ENCODE results near the gene TLE1. TPM values are rescaled to one million over a fixed set of nuclear protein-coding genes. Genes with fewer than 3 reads are reported as not detected.
"Not testable (repeated sequence)": the region's sequence is repeated elsewhere in the genome, so short reads cannot be mapped to it uniquely, and the experiment has no call there.

TLE1 gene
- total RNA-seq, 2 donors from 2014 or later, result 15.0 to 15.2 TPM

DNA sequence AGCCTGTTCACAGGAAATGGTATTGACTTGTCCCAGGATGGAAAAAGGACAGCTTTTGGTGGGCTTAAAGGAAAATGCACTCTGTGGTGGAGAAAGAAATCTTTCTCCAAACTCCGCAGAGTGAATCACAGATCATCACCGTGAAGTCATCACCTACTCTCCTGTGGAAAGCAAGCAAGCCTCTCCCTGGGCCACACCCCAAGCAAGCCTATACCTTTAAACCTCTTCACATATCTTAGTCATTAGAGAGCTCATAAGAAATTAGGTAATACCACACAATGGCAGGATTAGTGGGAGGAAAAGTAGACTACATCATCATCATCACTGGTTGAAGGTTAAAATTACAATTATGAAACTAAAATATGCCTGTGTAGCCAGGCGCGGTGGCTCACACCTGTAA is 23.2 kb downstream of the TLE1 start:
- ATAC-seq (peak in 1 of 2 donors; percentile 63), DNase-seq (no peak)
- intact Hi-C loops (cut with DNase I), result no loop called here

DNA sequence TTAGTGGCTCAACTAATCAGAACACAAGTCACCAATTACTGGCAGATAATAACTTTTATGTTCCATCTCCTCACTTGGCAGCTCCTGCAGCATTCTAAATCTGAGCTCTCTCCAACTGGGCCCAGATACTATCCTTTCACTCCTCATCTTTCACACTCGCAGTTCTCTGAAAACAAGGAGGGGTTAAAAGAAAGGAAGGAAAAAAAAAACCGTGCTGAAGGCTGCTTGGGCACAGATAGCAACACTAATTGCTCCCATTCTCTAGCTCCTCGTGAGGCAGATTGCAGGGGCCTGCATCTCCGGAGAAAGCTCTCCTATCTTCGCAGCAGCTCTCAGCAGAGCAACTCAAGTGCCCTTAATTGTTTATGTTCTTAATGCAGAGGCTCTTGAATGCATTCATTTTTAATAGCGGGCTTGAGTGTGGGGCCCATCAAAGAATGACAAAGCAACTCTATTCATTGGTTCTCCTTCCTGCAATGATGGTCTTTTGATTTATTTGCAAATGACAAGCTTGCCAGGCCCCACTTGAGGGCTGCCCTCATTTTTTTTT is 23.9 kb downstream of the TLE1 start:
- ATAC-seq (peak in 1 of 2 donors; percentile 47), DNase-seq (no peak)
- intact Hi-C loops (cut with DNase I), result no loop called here

DNA sequence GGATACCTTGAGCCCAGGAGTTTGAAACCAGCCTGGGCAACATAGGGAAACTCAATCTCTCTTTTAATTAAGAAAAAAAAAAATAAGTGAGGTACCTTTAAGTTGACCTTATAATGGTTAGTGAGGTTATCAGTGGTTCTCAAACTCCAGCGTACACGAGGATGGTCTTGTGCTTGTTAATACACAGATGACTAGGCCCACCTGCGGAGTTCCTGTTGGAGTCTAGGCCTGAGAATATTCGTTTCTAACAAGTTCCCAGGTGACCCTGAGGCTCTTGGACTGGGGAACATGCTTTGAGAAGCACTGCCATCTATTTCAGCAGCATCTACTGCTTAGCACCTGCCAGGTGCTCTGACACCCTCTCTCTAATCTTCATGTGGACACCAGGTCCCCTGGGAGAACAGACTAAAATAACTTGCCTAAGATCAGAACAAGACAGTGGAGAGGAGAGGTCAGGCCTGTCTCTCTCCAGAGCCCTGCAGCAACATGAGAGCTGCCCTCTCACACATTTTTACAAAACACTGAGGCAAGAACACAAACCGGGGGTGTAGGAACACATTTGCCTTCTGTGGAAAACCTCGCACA is 24.6 kb downstream of the TLE1 start:
- DNase-seq (no peak), ATAC-seq (peak in 1 of 2 donors; percentile 81)
- intact Hi-C loops (cut with DNase I), result no loop called here

DNA sequence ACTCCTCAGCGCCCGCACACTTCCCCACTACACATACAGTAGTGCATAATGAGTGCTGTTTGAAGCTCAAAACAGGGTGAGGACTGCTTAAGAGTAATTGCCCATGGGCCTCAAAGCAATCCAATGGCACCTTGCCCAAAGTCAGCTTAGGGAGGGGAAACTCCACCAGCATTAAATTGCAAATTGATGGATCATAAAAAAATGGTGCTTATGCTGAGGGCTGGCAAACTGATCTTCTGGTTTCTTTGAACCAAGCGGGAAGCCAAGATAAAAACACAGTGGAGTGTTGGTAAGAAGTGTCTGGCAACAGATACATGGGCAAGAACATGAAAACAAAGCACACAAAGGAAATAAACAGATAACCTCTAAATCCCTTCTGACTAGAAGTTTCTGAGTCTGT is 28.0 kb downstream of the TLE1 start:
- intact Hi-C loops (cut with DNase I), result no loop called here
- no peak for ATAC-seq
- no peak for DNase-seq

DNA sequence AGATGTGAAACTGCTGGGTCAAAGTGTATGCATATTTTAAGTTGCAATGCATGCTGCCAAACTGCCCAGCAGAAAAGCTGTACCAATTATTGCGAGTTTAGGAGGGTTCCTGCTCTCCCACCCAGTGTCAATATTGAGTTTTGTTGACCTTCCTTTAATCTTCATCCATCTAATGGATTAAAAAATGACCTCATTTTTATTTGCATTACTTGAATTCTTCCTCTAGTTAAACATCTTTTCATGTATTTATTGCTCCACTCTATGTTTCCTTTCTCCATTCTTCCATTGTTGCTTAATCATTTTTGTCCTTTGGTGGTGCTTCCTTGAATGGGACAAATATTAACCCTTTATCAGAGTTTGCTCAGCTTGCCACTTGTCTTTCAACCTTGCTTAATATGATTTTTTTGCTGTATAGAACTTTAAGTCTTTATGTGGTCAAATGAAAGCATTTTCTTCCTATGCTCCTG is 32.4 kb downstream of the TLE1 start:
- intact Hi-C loops (cut with DNase I), result no loop called here
- ATAC-seq (no peak), DNase-seq (no peak)

DNA sequence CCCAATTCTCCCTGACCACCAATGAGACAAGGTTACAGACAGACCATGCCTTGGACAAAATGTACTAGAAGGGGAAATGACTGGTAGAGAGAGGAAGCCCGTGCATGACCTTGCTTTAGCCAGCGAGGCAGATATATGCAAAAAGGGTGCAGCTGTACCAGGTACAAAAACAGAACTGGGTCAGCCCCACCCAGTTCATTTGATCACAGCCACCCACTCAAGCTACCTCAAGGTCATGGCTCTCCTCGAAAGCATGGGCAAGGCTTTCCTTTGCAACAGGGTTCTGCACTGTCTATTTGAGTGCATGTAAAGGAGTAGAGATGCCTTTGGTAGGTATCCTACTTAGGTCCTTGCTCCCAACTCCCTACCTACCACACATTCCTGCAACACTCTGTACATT is 33.3 kb downstream of the TLE1 start:
- intact Hi-C loops (cut with DNase I), result no loop called here

DNA sequence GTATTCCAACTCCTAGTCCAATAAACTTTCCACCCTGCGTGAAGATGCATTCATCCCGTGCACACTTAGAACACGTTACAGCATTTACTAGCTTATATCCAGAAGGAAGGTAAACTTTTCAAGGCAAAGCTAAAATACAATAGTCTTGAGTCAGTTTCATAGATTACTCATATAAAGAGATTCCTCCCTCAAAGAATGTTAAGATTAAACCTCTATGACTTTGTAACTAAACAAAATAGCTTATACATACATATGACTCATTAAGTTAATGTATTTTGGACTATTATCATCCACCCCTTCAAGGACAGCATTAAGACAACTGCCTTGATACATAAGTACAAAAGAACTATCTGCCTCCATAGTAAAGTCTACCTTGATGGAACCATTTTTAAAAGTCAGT is 36.1 kb downstream of the TLE1 start:
- ATAC-seq (no peak), DNase-seq (no peak)
- intact Hi-C loops (cut with DNase I), result no loop called here

More for the DNA sequence above, 33.3 kb downstream of the TLE1 start:
- ATAC-seq (peak in 1 of 2 donors; percentile 78), DNase-seq (no peak)

DNA sequence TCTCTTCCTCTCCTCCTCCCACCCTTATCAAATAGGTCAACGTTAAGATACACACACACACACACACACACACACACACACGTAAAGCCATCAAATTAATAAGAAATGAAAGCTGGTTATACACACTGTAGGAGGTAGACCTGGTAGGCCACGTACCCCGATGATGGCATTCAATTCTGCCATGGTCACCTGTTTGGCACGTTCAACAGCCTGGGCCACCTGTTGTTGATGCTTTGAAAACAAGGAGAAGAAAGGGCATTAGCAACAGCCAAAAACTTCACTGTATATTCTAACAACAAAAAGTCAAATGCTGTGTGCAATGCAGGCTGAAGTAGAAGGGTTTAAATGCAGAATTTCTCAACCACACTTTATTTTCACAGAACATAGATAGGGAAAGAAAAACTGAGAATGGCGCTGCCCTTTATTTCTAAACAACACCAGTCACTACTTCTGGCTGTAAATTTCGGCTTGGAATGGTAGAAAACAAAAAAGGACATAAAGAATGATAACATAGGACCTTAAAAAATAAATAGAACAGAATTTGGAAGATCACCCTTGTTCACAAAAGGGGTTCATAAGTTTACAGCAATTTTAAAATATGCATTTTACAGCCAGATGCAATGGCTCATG is 37.2 kb downstream of the TLE1 start:
- DNase-seq (no peak), ATAC-seq (no peak)
- intact Hi-C loops (cut with DNase I), result no loop called here

DNA sequence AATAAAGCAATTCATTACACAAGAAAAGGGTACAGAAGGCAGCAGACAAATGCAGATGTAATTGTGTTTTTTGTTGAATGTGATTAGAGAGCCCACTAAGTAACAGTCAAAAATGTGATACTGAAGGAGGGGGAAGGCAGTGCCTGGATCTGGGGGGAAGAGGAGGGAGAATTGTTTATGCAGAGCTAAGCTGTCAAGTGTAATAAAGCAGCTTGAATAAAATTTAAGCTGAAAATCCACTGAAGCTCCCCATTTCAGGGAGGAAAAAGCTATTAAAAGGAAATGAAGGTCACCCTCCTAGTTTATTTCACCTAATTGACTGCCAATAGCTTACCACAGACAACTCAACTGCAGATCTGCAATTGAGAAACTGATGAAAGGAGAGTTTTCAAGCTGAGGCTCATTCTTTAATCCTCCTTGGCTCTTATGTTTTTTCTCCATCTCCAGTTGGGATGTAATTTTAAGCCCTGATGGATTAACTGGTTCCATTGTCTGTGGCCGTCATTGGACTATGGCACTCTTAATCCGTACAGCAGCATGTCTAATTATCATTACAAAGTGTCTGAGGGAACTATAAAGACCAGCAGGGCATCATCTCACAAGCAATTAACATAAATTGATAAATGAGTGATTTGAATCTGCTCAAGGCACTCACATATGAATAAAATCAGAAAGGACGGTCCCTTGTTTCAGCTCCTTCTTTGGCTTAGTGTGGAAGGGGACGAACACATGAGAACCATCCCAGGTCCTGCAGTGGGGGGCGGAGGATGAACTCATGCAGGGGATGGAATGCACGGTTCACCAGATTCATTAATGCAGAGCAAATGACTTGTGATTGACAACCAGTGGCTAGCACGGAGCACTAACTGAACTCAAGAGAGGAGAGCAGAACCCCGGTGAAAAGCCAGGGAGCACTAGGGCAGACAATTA is 38.5 kb downstream of the TLE1 start:
- intact Hi-C loops (cut with DNase I), result no loop called here
- DNase-seq (no peak), ATAC-seq (no peak)

DNA sequence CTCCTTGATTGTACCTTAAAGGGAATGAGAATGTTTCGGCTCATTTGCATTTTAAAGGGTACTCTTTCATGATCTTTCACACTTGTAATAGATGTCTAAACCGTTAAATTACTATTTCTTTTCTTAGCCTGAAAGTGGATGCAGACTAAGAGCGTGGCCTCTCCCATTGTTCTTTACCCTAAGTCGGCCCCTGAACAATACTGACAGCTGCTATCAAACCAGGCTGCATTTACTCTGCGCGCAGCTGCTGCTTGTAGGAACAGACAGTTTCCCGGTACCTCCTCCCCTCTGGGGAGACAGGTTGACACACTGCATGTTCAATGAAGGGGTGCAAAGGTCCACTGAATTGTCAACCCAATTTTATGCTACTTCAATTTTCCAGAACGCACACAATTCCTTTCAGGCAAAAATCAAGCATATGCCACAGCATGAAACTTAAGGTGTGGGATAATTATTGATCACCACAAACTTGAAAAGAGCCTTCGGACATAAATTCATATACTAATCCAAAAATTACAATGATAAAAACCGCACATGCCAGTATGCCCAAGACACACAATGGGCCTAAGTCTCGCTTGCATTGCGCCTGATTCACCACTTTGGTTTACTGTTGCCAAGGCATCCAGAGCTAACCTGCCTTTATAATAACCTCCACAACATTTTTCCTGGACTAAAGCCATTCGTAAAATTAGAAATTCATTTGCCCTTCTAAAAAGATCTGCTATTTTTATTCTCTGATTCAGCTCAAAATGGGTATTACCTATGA is 39.7 kb downstream of the TLE1 start:
- no peak for DNase-seq
- intact Hi-C loops (cut with DNase I), result no loop called here
- no peak for ATAC-seq

DNA sequence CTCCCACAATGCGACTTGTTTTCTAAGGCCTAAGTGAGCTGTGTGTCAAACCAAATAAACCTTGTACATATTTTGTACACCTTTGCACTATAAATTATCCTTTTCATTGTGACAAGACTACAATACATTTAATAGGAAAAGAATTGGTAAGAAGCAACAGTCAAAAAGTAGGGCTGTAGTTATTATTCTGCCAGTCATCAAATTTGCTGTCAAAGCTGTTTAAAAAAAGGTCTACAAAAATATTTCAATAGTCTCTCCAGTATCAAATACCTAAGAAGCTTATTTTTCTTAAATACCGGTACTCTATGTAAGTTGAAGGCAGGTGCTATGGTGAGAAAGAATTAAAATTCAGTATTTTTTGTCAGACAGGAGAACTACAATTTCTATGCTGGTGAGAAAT is 40.5 kb downstream of the TLE1 start:
- ATAC-seq (no peak), DNase-seq (no peak)
- intact Hi-C loops (cut with DNase I), result no loop called here

DNA sequence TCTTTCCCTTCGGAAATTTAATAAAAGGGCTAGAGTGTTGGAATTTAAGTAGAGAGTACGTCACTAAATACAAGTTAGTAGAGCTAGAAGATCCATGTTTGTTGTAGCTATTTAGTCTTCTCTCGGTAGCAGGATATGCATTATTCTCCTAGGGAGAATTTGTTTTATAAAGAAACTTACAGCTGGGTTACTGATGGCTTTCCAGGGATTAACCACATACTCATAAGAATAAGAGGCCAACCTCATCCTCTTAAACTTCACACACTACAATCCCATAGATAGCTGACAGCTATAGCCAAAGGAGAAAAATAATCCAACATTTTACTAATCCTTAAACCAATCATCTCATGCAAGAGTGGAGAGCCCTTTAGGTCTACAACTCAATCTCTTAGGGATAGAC is 43.0 kb downstream of the TLE1 start:
- intact Hi-C loops (cut with DNase I), result no loop called here
- DNase-seq, result no peak
- ATAC-seq, result no peak

DNA sequence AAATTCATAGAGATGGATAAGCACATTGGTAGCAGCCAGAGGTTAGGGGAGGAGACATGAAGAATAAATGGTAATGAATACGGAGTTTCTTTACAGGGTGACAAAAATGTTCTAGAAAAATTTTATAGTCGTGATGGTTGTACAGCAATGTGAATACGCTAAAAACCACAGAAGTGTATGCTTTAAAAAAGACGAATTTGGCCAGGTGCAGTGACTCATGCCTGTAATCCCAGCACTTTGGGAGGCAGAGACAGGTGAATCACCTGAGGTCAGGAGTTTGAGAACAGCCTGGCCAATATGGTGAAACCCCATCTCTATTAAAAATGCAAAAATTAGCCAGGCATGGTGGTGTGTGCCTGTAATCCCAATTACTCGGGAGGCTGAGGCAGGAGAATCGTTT is 44.8 kb downstream of the TLE1 start:
- DNase-seq; ATAC-seq; intact Hi-C loops (cut with DNase I): not testable (repeated sequence)

DNA sequence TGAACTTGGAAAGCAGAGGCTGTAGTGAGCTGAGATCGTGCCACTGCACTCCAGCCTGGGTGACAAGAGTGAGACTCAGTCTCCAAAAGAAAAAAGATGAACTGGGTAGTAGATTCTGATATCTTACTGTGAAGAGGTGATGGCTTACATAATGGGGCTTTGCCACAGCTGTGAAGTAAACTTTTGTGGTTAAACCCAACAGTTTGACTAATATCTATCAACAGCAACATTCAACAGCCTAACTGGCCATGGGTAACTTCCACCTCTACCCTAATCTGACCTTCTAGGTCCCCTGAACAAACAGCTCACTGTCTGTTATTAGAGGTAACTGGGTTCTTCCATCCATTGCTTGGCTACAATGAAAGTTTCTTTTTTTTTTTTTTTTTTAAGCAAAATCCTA is 52.1 kb downstream of the TLE1 start:
- DNase-seq, result no peak
- intact Hi-C loops (cut with DNase I), result loop anchor here in 1 of 2 donors (5.0 kb wide), 1 partner anchor 45 kb away; no protein-coding TSS in a partner anchor
- ATAC-seq, result no peak

DNA sequence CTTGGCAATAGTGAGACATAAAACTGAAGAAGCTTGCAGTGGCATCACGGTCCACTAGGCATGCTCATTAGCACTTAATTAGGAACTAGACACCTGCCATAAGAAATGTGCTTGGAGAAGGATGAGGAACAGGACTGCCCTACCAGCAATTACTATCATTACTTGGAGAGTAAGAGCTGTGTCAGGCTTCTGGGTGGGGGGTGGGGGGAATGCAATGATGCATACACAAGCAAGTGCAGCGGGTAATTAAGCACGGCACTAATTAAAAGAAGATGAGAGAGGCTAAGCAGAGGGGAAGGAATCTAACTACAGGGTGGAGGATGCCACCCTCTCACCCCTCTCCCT is 53.1 kb downstream of the TLE1 start:
- DNase-seq (no peak), ATAC-seq (no peak)
- intact Hi-C loops (cut with DNase I), result loop anchor here in 1 of 2 donors (5.0 kb wide), 1 partner anchor 46 kb away; no protein-coding TSS in a partner anchor

DNA sequence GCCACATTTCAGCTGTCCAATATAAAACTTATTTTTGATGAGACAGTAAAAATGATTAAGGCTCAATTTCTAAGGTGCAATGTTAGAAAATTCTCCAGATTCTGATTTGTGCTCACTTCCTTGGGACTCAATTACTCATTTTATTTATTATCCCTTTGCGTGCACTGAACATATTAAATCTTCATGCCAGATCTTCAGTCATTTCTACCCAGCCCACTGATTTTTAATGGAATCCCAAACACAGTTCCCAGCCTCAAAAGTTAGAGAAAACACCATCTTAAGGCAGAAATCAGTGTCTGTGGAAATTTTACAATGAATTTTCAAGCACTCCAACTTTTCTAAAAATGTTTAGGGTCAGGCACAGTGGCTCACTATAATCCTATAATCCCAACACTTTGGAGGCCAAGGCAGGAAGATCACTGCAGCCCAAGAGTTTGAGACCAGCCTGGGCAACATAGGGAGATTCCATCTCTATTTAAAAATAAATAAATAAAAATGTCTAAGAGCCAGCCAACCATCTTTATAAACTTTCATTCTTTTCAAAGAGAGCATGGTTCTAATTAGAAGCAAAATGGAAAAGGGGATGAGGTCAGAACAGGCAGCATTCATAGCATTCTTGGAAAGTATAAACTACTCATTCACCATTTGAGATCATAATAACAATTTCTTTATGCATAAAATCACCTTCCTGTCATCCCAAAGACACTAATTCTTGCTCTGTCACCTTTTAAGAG is 53.7 kb downstream of the TLE1 start:
- intact Hi-C loops (cut with DNase I), result loop anchor here in 1 of 2 donors (5.0 kb wide), 1 partner anchor 47 kb away; no protein-coding TSS in a partner anchor
- DNase-seq (no peak), ATAC-seq (no peak)

DNA sequence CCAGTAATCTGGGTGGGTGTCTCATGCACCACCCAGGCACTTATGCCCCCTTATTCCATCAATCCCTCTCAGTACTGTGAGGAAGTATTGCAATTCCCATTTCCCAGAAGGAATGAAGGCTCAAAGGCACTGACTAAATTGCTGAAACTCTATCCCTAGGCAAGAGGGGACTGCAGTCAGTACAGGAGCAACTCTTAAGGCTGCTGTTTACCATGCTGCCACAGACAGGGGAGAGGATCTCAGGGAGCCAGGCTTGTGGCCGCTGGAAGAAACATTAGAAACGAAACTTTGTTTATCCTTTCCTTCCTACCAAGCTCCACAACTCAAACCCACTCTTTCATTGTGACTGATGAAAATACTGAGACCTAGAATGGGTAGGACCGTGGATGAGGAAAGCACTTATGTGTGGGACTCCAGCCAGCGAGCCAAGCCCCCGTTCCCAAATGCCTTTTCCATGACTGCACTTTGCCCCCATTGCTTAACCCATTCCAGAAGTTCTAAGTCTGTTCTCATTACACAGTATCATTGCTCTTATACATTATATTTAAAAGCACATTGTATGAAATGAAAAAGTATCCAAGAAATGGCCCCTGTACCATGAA is 54.3 kb downstream of the TLE1 start:
- intact Hi-C loops (cut with DNase I), result loop anchor here in 1 of 2 donors (5.0 kb wide), 1 partner anchor 47 kb away; no protein-coding TSS in a partner anchor
- DNase-seq, result no peak
- no peak for ATAC-seq
